Ascending aorta (tissue), 2 donors: ENCODE data around the gene PDIA5. TPM values are rescaled to one million over a fixed set of nuclear protein-coding genes. Genes with fewer than 3 reads are reported as not detected.
A peak's percentile ranks its signal among the peaks of the same experiment; 100 is the strongest.

Experiments used
- DNase-seq, 2 donors: peaks; one replicate each; pipeline ENCODE4 v3.0.0-alpha.2; 2019; ENCODE audit warnings: low spot score in 2 of 2
- H3K27ac ChIP-seq, 2 donors: fragments of 200-600 bp; sonication (generic); one replicate each; pipeline ENCODE4 v1.5.1; 2016 to 2017; ENCODE audit warnings: mild to moderate bottlenecking in 1 of 2
- H3K27me3 ChIP-seq: fragments of 200-600 bp; sonication (generic); one replicate; pipeline ENCODE4 v1.5.1; 2017
- H3K36me3 ChIP-seq, 2 donors: fragments of 200-600 bp; sonication (generic); one replicate each; pipeline ENCODE4 v1.5.1; 2016
- H3K4me1 ChIP-seq, 2 donors: fragments of 200-600 bp; sonication (generic); one replicate each; pipeline ENCODE4 v1.5.1; 2016 to 2017; ENCODE audit warnings: mild to moderate bottlenecking in 1 of 2
- H3K4me3 ChIP-seq, 2 donors: fragments of 200-600 bp; sonication (generic); one replicate each; pipeline ENCODE4 v1.5.1; 2016 to 2017; ENCODE audit warnings: mild to moderate bottlenecking in 1 of 2
- H3K9me3 ChIP-seq, 2 donors: fragments of 200-600 bp; sonication (generic); one replicate each; pipeline ENCODE4 v1.5.1; 2016
- intact Hi-C: fragments of 100-400 bp; cut with DNase I; formaldehyde crosslinking; loops from one replicate; pipeline ENCODE4 v1.15.1; 2023
- total RNA-seq: library from RNA; depleted of rRNA; stranded (reverse); fragments of >200 nt; gene quantifications from one replicate; pipeline ENCODE4 v1.1.0, GENCODE V29; 2016
- TF ChIP-seq, protein P1 (sequence below), 3 experiments: fragments of 200-600 bp in 2 of 3; fragments of 450-650 bp in 1 of 3; sonication (generic) in 2 of 3; IDR thresholded peaks; one replicate each; pipeline ENCODE4 v1.5.1; 2016 to 2019; ENCODE audit warnings: antibody characterized with exemption in 3 of 3, mild to moderate bottlenecking in 1 of 3, moderate library complexity in 1 of 3

PDIA5 gene
- total RNA-seq, 1 donor from 2014 or later = 21.3 TPM

- intact Hi-C loops = no loop called here
- H3K4me1 ChIP-seq = no peaks in the 10 kb centered on the region
Observed at GRCh38 chr3:123122525-123123315, 55.9 kb downstream of the PDIA5 start.

GRCh38 chr3:123123716-123124616 is 57.1 kb downstream of the PDIA5 start:
- DNase-seq = no peak
- TF ChIP-seq, protein P1, sequence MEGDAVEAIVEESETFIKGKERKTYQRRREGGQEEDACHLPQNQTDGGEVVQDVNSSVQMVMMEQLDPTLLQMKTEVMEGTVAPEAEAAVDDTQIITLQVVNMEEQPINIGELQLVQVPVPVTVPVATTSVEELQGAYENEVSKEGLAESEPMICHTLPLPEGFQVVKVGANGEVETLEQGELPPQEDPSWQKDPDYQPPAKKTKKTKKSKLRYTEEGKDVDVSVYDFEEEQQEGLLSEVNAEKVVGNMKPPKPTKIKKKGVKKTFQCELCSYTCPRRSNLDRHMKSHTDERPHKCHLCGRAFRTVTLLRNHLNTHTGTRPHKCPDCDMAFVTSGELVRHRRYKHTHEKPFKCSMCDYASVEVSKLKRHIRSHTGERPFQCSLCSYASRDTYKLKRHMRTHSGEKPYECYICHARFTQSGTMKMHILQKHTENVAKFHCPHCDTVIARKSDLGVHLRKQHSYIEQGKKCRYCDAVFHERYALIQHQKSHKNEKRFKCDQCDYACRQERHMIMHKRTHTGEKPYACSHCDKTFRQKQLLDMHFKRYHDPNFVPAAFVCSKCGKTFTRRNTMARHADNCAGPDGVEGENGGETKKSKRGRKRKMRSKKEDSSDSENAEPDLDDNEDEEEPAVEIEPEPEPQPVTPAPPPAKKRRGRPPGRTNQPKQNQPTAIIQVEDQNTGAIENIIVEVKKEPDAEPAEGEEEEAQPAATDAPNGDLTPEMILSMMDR (IDR thresholded peaks at IDR 0.05) = no peak
- Histone ChIP-seq H3K9me3 (no peaks in the 10 kb centered on the region), H3K27me3 (no peaks in the 10 kb centered on the region), H3K4me1 (no peaks in the 10 kb centered on the region), H3K4me3 (no peak overlapping the region), H3K36me3 (peaks cover 14 to 48% of the 10 kb centered on the region in 2 donors), H3K27ac (no peak overlapping the region)
- intact Hi-C loops = no loop called here

More at GRCh38 chr3:123122525-123123315, 55.9 kb downstream of the PDIA5 start:
- H3K9me3 ChIP-seq = no peaks in the 10 kb centered on the region
- peaks cover 21 to 57% of the 10 kb centered on the region in 2 donors for H3K36me3 ChIP-seq
- no peak for DNase-seq
- H3K4me3 ChIP-seq = no peak overlapping the region
- TF ChIP-seq, protein P1 (IDR thresholded peaks at IDR 0.05) = no peak
- H3K27ac ChIP-seq = peak overlapping the region; percentile 5 to 19
- no peaks in the 10 kb centered on the region for H3K27me3 ChIP-seq

GRCh38 chr3:123124971-123125370 is 58.1 kb downstream of the PDIA5 start:
- TF ChIP-seq, protein P1 (IDR thresholded peaks at IDR 0.05) = no peak
- Histone ChIP-seq H3K36me3 (peaks cover 14 to 46% of the 10 kb centered on the region in 2 donors), H3K27ac (no peak overlapping the region), H3K4me3 (no peak overlapping the region), H3K27me3 (no peaks in the 10 kb centered on the region), H3K9me3 (no peaks in the 10 kb centered on the region), H3K4me1 (no peaks in the 10 kb centered on the region)
- DNase-seq = no peak
- intact Hi-C loops = no loop called here

- TF ChIP-seq, protein P1 (IDR thresholded peaks at IDR 0.05) = no peak
- no peaks in the 10 kb centered on the region for H3K9me3 ChIP-seq
- H3K27me3 ChIP-seq = no peaks in the 10 kb centered on the region
- no peak overlapping the region for H3K27ac ChIP-seq
- no peaks in the 10 kb centered on the region for H3K4me1 ChIP-seq
- H3K36me3 ChIP-seq = peaks cover 17 to 56% of the 10 kb centered on the region in 2 donors
- intact Hi-C loops = no loop called here
- H3K4me3 ChIP-seq = no peak overlapping the region
- DNase-seq = no peak
Observed at GRCh38 chr3:123126031-123126430, 59.2 kb downstream of the PDIA5 start.

GRCh38 chr3:123126653-123127052 is 59.8 kb downstream of the PDIA5 start:
- Histone ChIP-seq H3K36me3 (peaks cover 19 to 57% of the 10 kb centered on the region in 2 donors), H3K9me3 (no peaks in the 10 kb centered on the region), H3K27ac (no peak overlapping the region), H3K27me3 (no peaks in the 10 kb centered on the region), H3K4me3 (no peak overlapping the region), H3K4me1 (no peaks in the 10 kb centered on the region)
- TF ChIP-seq, protein P1 (IDR thresholded peaks at IDR 0.05) = no peak
- intact Hi-C loops = no loop called here
- no peak for DNase-seq
